Raji (cell line): Measurements from ENCODE around the gene STAM.
A peak's percentile ranks its signal among the peaks of the same experiment; 100 is the strongest.

Experiments used
- POLR2A ChIP-seq: IDR thresholded peaks from 2 replicates; pipeline ENCODE4 v1.6.1; 2011; ENCODE audit warnings: low read depth, low read length, control low read depth; ENCODE audit not compliant: insufficient read depth

The STAM gene

DNA sequence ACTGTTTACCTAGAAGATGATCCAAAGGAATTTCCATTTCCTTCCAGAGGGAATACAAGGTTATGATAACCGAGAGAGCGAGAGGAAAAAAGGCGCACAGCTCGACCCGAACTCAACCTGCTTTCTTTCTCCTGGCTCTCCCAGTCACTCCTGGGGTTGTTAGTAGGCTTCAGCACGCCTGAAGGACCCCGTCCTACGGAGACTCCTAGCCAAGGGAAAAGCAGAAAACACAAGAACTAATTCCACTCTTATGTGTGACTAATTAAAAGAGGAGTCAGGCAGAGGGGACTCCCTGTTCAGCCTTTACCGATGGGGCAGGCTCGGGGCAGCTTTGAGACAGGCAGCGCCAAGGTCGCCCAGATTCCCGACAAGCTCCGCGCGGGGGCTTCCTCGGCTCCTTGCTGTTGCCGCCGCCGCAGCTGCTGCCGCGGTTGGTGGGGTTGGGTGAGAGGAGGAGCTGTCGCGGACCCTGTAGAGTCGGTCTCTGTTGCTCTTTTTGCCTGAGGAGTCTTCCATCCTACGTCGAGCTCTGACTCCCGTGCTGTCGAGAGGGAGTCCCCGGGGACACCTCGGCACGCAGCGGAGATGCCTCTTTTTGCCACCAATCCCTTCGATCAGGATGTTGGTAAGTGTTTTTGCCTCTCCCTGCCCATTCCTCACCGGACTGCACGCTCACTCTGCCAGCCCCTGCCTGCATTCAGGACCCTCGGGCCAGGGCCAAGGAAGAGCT, at the start of gene STAM:
STAM (plus strand) TSS at position 397 of the 730 bp plus-strand sequence; CDS start at position 586, 189 bp downstream.
- peak; percentile 82 for TF ChIP-seq POLR2A

GRCh38 chr10:17597386-17597785, 46.6 kb upstream of the STAM start:
- no peak for TF ChIP-seq POLR2A

DNA sequence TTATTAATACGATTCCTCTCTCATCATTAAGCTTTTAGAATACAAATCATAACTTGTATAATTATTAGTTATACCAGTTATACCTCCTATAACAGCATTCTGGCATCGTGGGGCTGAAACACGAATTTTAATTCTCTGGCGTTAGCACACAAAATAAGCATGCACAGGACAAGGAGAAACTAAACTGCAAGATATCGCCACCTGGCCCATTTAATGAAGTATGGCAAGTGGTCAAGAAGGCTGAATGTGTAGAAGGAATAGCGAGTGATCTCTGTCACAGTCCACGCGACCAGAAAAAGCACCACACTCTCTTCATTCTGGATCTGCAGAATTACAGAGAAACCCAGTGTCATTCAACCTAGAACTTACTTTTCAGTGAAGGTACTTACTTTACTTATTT, 44.9 kb upstream of the STAM start:
- TF ChIP-seq POLR2A: no peak

GRCh38 chr10:17605936-17606335, 38.0 kb upstream of the STAM start:
- no peak for TF ChIP-seq POLR2A

- TF ChIP-seq POLR2A: no peak
Observed at GRCh38 chr10:17606547-17607040, 37.4 kb upstream of the STAM start.

DNA sequence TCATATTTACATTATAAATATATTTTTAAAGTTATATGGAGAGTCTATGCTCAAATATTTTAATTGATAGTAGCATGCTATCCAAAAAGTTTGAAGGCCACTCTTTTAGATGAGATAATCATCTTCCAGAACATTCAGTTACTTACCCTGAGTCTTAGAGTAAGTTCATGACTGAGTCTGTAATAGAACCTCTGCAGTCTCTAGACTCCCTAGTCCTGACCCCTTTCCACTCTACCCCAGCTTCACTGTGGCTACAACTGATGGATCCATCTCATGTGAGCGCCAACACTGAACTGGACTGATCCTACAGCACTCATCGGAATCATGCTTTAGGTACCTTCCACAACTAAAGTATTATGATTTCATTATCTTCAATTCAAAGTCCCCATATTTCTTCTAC, 36.9 kb upstream of the STAM start:
- no peak for TF ChIP-seq POLR2A

GRCh38 chr10:17607603-17608332, 36.2 kb upstream of the STAM start:
- no peak for TF ChIP-seq POLR2A

DNA sequence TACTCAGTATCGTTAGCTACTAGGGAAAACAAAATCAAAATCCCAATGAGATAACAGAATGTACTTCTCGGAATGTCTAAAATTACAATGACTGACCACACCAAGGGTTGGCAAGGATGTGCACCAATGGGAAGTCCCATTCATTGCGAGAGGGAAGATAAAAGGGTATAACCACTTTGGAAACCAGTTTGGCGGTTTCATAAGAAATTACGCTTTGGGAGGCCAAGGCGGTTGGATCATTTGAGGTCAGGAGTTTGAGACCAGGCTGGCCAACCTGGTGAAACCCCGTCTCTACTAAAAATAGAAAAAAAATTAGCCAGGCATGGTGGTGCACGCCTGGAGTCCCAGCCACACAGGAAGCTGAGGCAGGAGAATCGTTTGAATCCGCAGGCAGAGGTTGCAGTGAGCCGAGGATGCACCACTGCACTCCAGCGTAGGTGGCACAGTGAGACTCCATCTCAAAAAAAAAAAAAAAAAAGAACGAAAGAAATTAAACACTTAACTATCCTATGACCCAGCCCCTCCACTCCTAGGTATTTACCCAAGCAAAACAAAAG, 34.4 kb upstream of the STAM start:
- no peak for TF ChIP-seq POLR2A

- TF ChIP-seq POLR2A: no peak
Observed at GRCh38 chr10:17616403-17617030, 27.4 kb upstream of the STAM start.

GRCh38 chr10:17617031-17617911, 26.7 kb upstream of the STAM start, which contains the start of gene HACD1:
Gene HACD1, minus strand, starts transcription at chr10:17617374. Its CDS starts 35 bp downstream, at chr10:17617339.
- TF ChIP-seq POLR2A: no peak

DNA sequence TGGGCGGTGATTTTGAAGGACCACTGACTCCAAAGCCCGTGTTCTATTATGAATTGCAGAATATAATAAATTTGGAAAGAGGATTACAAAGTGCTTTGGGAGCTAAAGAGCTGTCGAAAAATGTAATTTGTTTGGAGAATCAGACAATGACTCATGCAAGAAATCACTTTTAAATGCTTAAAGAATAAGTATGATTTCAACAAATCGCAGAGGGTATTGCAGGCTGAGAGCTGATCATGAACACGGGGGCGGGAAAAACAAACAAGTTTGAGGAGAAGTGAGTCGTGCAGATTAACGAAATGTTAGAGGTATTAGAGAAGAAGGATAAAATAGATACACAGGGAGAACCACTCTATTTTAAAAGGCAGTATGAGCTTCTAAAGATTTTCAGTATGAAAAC, 21.9 kb upstream of the STAM start:
- TF ChIP-seq POLR2A: no peak

DNA sequence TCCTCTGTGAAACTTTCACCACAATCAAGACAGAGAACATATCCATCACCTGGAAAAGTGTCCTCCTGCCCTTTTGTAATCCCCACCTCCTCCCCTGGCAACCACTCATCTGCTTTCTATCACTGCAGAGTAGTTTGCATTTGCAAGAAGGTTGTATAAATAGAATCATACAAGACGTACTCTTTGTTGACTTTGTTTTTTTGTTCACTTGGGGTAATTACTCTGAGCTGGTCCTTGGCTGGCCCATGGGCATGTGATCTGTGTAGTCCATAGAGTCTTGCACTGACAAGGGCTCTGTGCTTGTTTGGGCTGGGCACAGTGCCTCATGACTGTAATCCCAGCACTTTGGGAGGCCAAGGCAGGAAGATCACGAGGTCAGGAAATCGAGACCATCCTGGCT, 19.0 kb upstream of the STAM start:
- TF ChIP-seq POLR2A: no peak

- no peak for TF ChIP-seq POLR2A
Observed at GRCh38 chr10:17626656-17627055, 17.3 kb upstream of the STAM start.

DNA sequence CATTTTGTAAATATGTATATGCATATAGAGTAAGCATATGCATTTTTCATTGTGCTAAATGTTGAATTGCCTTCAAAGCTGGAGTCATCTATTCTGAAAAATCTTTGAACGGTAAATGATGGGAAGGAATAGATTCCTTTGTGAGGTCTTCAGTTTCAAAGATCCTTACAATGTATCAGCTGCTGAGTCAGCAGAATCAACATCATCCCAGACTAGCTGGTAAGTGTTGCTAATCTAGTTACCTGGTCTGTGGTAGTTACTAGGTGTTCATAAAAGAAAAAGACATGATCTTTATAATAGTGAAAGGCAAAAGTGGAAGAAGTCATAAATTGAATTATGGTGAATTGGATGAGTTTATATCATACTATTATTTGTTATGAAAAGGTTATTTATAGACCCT, 10.6 kb upstream of the STAM start:
- no peak for TF ChIP-seq POLR2A

GRCh38 chr10:17637869-17638268, 6.1 kb upstream of the STAM start:
- no peak for TF ChIP-seq POLR2A

DNA sequence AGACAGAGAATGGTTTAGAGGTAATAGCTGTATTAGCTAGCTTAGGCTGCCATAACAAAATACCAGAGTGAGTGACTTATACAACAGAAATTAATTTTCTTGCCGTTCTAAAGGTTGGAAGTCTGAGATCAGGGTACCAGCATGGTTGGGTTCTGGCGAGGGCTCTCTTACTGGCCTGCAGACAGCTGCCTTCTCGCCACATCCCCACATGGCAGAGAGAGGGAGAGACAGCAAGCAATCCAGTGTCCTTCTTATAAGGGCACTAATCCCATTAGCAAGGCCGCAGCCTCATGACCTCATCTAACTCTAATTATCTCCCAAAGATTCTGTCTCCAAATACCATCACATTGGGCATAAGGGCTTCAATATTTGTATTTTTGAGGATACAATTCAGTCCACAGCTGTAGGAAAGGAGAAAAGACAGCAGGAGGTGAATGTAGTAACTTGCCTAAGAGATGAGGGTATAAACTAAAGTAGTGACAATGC, 3.6 kb upstream of the STAM start:
- no peak for TF ChIP-seq POLR2A
